ENCODE measurements around the gene CIBAR2.
"Not testable (repeated sequence)": the region's sequence is repeated elsewhere in the genome, so short reads cannot be mapped to it uniquely, and the experiment has no call there.

The CIBAR2 gene

DNA sequence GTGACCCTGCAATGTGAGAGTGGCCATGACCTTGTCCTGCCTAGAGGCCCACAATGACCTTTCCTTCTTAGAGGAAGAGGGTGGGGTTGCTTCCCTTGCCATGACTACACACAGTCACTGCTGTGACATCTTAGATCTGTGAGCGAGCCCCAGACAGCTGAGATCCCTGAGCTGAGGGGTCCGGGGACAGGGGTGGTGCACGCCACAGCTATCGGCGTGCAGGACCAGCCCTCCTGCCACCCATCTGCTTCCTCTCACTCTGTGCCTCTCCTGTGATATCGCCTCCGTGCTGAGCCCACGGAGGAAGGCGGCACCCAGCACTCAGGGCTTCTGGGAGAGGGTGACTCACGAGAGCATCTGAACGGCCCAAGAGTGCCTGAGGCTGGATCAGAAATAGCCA, 49.4 kb downstream of the CIBAR2 start:
- no peak overlapping the region for H3K4me3 ChIP-seq (ENCODE audit: low read length)
- no CpG with 5 or more reads among the region's 11 CpGs for WGBS (ENCODE audit: insufficient coverage, insufficient read length)
- no peaks in the 10 kb centered on the region for H3K27me3 ChIP-seq (ENCODE audit: control insufficient read depth, insufficient read depth, low read length)
- H3K4me1 ChIP-seq (ENCODE audit: control insufficient read depth, insufficient read depth, low read length) = peaks cover 3% of the 10 kb centered on the region; the same call in 1 of the 2 replicates
- H3K9me3 ChIP-seq (ENCODE audit: control insufficient read depth, insufficient read depth, low read length) = no peaks in the 10 kb centered on the region
- no peak overlapping the region for H3K27ac ChIP-seq (ENCODE audit: low read length)
- no peak for DNase-seq (ENCODE audit: low read depth, low spot score)
- no peaks in the 10 kb centered on the region; the same call in 1 of the 2 replicates for H3K36me3 ChIP-seq (ENCODE audit: control insufficient read depth, insufficient read depth, low read length)

DNA sequence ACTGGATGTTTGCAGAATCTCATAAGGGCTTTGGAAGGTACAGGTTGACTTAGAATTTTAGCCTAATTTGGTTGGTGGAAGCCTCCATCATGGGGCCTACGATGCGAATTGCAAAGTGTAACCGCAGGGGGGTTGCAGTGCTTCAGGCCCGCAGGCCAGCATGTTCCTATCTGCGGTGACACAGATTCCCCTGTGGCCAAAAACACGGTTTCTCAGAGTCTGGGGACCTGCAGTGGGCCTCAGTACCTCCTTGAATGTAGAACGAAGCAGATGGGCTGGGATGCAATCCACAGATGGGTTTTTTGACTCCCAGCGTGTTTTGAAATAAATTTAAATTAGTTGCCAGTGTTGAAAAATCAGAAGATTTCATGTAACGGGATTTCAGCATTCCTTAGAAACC, 49.9 kb downstream of the CIBAR2 start:
- H3K27ac ChIP-seq (ENCODE audit: low read length) = no peak overlapping the region
- no peaks in the 10 kb centered on the region for H3K9me3 ChIP-seq (ENCODE audit: control insufficient read depth, insufficient read depth, low read length)
- WGBS (ENCODE audit: insufficient coverage, insufficient read length) = no CpG with 5 or more reads among the region's 9 CpGs
- DNase-seq (ENCODE audit: low read depth, low spot score) = no peak
- H3K36me3 ChIP-seq (ENCODE audit: control insufficient read depth, insufficient read depth, low read length) = no peaks in the 10 kb centered on the region; the same call in 1 of the 2 replicates
- peaks cover 3% of the 10 kb centered on the region; the same call in 1 of the 2 replicates for H3K4me1 ChIP-seq (ENCODE audit: control insufficient read depth, insufficient read depth, low read length)
- H3K27me3 ChIP-seq (ENCODE audit: control insufficient read depth, insufficient read depth, low read length) = no peaks in the 10 kb centered on the region
- H3K4me3 ChIP-seq (ENCODE audit: low read length) = no peak overlapping the region

DNA sequence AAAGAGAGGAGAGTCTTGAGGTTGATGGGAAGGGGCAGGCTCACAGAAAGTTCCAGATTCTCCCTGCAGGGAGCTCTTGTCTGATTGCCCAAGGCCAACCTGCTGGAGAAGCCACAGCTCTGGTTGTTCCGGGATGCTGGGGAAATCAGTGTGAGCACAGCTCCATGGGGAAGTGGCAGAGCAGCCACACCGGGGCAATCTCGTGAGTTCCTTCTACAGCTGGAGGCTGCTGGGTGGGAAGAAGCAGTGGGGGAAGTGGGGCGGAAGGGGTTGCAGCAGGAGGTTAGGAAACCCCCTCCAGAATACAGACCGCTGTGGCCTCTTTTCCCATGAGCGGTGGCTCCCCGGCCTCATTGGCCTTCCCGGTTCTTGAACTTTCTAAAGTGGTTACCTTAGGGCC, 50.7 kb downstream of the CIBAR2 start:
- no CpG with 5 or more reads among the region's 8 CpGs for WGBS (ENCODE audit: insufficient coverage, insufficient read length)
- no peak overlapping the region for H3K4me3 ChIP-seq (ENCODE audit: low read length)
- peaks cover 3% of the 10 kb centered on the region; the same call in 1 of the 2 replicates for H3K4me1 ChIP-seq (ENCODE audit: control insufficient read depth, insufficient read depth, low read length)
- no peaks in the 10 kb centered on the region for H3K9me3 ChIP-seq (ENCODE audit: control insufficient read depth, insufficient read depth, low read length)
- no peak overlapping the region for H3K27ac ChIP-seq (ENCODE audit: low read length)
- no peaks in the 10 kb centered on the region for H3K36me3 ChIP-seq (ENCODE audit: control insufficient read depth, insufficient read depth, low read length)
- no peaks in the 10 kb centered on the region for H3K27me3 ChIP-seq (ENCODE audit: control insufficient read depth, insufficient read depth, low read length)
- no peak for DNase-seq (ENCODE audit: low read depth, low spot score)

DNA sequence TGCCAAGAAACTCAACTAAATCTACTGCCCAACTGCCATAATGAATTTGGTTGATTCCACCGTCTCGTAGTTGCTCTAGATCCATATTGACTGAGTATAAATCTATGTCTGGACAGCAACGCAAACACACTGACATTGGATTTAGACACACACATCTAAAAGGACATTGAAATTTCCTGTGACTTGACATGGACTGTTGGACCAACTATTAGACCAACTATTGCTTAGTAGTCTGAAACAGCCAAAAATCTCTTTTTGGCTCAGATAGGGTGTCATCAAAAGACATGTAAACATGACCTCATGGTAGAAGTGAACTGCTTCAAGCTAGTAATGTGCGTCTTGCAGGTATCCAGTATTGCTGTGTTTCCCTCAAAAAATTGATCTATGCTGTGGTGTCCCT, 53.4 kb downstream of the CIBAR2 start:
- no CpG with 5 or more reads among the region's 4 CpGs for WGBS (ENCODE audit: insufficient coverage, insufficient read length)
- Histone ChIP-seq H3K27ac (ENCODE audit: low read length) (no peak overlapping the region), H3K27me3 (ENCODE audit: control insufficient read depth, insufficient read depth, low read length) (no peaks in the 10 kb centered on the region), H3K4me1 (ENCODE audit: control insufficient read depth, insufficient read depth, low read length) (peaks cover 3% of the 10 kb centered on the region; the same call in 1 of the 2 replicates), H3K4me3 (ENCODE audit: low read length) (no peak overlapping the region), H3K9me3 (ENCODE audit: control insufficient read depth, insufficient read depth, low read length) (no peaks in the 10 kb centered on the region), H3K36me3 (ENCODE audit: control insufficient read depth, insufficient read depth, low read length) (no peaks in the 10 kb centered on the region)
- DNase-seq (ENCODE audit: low read depth, low spot score) = no peak

DNA sequence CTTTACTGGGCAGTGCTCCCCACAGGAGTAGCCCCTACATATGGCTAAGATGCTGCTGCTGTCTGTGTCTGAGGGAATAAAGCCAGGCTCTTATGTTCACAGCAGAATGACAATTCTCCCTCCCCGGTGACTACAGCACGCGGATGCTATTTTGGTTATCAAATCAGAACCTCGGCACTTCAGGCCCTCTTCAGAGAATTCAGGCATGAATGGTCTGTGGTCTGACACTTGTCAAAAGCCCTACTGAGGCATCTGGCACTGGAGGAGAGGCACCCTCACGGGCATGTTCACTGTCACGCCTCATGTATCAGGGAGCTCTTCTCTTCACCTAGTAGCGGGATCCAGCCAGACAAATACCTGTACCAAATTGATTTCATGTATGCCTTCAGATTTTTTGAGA, 54.3 kb downstream of the CIBAR2 start:
- Histone ChIP-seq H3K4me1 (ENCODE audit: control insufficient read depth, insufficient read depth, low read length) (peaks cover 2% of the 10 kb centered on the region; the same call in 1 of the 2 replicates), H3K36me3 (ENCODE audit: control insufficient read depth, insufficient read depth, low read length) (no peaks in the 10 kb centered on the region), H3K4me3 (ENCODE audit: low read length) (no peak overlapping the region), H3K27ac (ENCODE audit: low read length) (no peak overlapping the region), H3K9me3 (ENCODE audit: control insufficient read depth, insufficient read depth, low read length) (no peaks in the 10 kb centered on the region), H3K27me3 (ENCODE audit: control insufficient read depth, insufficient read depth, low read length) (no peaks in the 10 kb centered on the region)
- no CpG with 5 or more reads among the region's 7 CpGs for WGBS (ENCODE audit: insufficient coverage, insufficient read length)
- no peak for DNase-seq (ENCODE audit: low read depth, low spot score)

DNA sequence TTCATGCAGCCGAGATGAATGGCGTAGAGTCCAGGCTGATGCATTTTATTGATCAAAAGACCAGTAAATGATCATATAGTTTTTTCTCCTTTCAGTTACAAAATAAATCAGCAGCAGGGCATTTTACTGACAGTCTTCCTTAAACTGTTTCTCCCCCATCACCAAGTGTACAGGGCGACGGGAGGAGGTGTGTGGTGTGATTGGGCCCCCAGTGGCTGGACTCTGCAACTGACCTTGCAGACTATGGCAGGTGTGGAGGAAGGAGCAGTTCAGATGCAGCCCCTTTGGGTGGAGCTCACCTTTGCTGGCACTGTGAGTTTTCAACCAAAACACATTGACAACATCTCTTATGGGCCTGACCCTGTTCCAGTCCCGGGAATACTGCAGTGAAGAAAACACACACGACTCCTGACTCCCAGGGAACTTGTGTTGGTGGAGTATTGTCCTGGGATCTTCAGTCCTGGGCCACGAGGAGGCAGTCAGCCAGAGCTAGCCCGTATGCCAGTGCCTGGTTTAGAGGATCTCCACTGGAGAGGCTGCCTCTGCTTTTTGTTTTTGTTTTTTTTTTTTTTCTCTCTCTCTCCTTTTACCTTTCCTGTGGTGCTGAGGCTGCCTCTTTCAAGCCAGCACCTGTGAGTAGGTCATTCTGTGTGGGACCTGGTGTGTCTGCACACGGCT, 54.9 kb downstream of the CIBAR2 start:
- Histone ChIP-seq H3K9me3 (ENCODE audit: control insufficient read depth, insufficient read depth, low read length) (no peaks in the 10 kb centered on the region), H3K27me3 (ENCODE audit: control insufficient read depth, insufficient read depth, low read length) (no peaks in the 10 kb centered on the region), H3K4me3 (ENCODE audit: low read length) (no peak overlapping the region), H3K36me3 (ENCODE audit: control insufficient read depth, insufficient read depth, low read length) (no peaks in the 10 kb centered on the region), H3K27ac (ENCODE audit: low read length) (no peak overlapping the region), H3K4me1 (ENCODE audit: control insufficient read depth, insufficient read depth, low read length) (no peaks in the 10 kb centered on the region; the same call in 1 of the 2 replicates)
- DNase-seq (ENCODE audit: low read depth, low spot score) = no peak
- WGBS (ENCODE audit: insufficient coverage, insufficient read length) = no CpG with 5 or more reads among the region's 9 CpGs

DNA sequence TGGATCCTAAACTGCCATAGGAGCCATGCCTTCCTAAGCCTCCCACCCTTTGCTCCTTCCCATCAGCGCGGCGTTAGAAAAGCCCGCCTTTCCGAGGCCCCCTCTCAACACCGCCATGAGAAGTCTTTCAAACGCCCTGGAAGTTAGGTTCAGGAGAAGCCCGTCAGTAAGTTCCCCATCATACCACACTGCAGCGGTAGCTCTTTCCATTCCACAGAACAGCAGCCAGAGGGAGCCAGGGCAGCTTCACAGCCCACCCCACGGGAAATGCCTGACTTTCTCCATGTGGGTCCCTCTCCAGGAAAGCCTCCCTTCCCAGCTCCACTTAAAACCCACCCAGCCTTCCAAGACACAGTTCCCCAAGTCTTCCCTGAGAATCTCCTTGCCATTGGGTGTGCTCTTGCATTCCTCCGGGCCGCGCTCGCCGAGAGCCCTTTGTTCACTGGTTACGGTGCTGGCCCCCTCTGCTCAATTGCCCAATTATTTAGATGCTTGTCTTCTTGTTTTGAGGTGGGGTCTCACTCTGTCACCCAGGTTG, 56.0 kb downstream of the CIBAR2 start:
- H3K4me3 ChIP-seq (ENCODE audit: low read length) = no peak overlapping the region
- no peak for DNase-seq (ENCODE audit: low read depth, low spot score)

DNA sequence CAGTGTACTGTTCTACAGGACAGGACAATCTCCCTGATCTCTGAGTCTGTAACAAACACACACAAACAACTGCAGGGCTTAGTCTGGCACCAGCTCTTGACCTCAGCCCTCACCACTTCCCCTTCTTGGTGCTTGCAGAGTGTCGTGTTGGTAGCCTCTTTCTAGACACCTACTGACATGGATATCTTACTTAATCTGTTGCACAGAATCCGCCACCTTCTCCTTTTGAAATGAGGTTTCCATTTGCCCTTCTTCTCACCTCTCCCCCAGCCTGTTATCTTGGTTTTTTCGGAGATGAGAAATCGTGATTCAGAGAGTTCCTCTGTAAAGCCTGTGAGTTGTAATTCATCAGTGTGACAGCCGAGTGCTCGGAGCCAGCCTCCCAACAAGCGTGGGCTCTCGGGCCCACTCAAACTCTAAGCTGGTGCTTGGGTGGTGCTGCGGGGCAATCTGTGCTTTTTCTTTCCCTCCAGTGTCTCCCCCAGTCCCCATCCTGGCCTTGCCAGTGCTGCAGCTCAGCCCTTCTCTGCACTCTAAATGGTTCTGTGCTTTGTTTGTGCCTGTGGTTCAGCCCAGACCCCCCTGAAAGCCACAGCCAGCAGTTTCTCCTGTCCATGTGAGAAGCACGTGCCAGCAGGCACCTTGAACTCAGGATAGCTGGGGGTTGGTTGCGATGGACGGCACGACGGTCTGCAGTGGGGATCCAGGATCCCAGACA, 56.6 kb downstream of the CIBAR2 start:
- no peak overlapping the region for H3K4me3 ChIP-seq (ENCODE audit: low read length)
- no peaks in the 10 kb centered on the region for H3K9me3 ChIP-seq (ENCODE audit: control insufficient read depth, insufficient read depth, low read length)
- DNase-seq (ENCODE audit: low read depth, low spot score) = no peak
- no peaks in the 10 kb centered on the region for H3K27me3 ChIP-seq (ENCODE audit: control insufficient read depth, insufficient read depth, low read length)
- no CpG with 5 or more reads among the region's 14 CpGs for whole genome bisulfite sequencing (ENCODE audit: insufficient coverage, insufficient read length)
- no peaks in the 10 kb centered on the region; the same call in 1 of the 2 replicates for H3K4me1 ChIP-seq (ENCODE audit: control insufficient read depth, insufficient read depth, low read length)
- H3K27ac ChIP-seq (ENCODE audit: low read length) = no peak overlapping the region
- no peaks in the 10 kb centered on the region for H3K36me3 ChIP-seq (ENCODE audit: control insufficient read depth, insufficient read depth, low read length)

More for the DNA sequence above, 56.0 kb downstream of the CIBAR2 start:
- Histone ChIP-seq H3K27me3 (ENCODE audit: control insufficient read depth, insufficient read depth, low read length) (no peaks in the 10 kb centered on the region), H3K27ac (ENCODE audit: low read length) (no peak overlapping the region), H3K4me1 (ENCODE audit: control insufficient read depth, insufficient read depth, low read length) (no peaks in the 10 kb centered on the region; the same call in 1 of the 2 replicates), H3K36me3 (ENCODE audit: control insufficient read depth, insufficient read depth, low read length) (no peaks in the 10 kb centered on the region), H3K9me3 (ENCODE audit: control insufficient read depth, insufficient read depth, low read length) (no peaks in the 10 kb centered on the region)
- WGBS (ENCODE audit: insufficient coverage, insufficient read length) = no CpG with 5 or more reads among the region's 16 CpGs

DNA sequence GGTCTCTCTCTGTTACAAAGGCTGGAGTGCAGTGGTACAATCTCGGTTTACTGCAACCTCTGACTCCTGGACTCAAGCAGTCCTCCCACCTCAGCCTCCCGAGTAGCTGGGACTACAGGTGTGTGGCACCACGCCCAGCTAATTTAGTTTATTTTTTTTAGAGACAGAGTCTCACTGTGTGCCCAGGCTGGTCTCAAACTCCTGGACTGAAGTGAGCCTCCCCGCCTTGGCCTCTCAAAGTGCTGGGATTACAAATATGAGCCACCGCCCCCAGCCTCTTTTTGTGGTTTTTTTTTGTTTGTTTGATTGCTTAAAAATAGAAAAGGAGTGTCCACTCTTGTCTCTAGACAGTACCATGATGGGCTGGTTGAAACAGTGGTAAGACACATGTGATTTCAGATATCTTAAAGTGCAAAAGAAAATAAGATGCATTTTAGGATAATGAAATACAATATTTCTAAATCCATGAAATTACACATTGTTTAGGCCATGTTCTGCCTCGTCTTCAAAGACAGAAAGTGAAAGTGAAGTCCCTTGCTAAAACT, 57.3 kb downstream of the CIBAR2 start:
- Histone ChIP-seq H3K36me3 (ENCODE audit: control insufficient read depth, insufficient read depth, low read length) (no peaks in the 10 kb centered on the region), H3K4me3 (ENCODE audit: low read length) (no peak overlapping the region), H3K27me3 (ENCODE audit: control insufficient read depth, insufficient read depth, low read length) (no peaks in the 10 kb centered on the region), H3K27ac (ENCODE audit: low read length) (no peak overlapping the region), H3K4me1 (ENCODE audit: control insufficient read depth, insufficient read depth, low read length) (no peaks in the 10 kb centered on the region; the same call in 1 of the 2 replicates), H3K9me3 (ENCODE audit: control insufficient read depth, insufficient read depth, low read length) (no peaks in the 10 kb centered on the region)
- no peak for DNase-seq (ENCODE audit: low read depth, low spot score)
- WGBS (ENCODE audit: insufficient coverage, insufficient read length) = no CpG with 5 or more reads among the region's 6 CpGs

DNA sequence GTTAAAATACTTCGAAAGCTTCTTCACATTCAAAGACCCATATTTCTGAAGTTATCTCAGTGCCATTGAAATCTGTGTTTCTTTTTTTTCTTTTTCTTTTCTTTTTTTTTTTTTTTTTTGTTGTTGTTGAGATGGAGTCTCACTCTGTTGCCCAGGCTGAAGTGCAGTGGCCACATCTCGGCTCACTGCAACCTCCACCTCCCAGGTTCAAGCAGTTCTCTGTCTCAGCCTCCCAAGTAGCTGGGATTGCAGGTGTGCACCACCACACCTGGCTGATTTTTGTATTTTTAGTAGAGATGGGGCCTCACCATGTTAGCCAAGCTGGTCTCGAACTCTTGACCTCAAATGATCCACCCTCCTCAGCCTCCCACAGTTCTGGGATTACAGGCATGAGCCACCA, 58.0 kb downstream of the CIBAR2 start:
- not testable (repeated sequence) for H3K27me3 ChIP-seq (ENCODE audit: control insufficient read depth, insufficient read depth, low read length); H3K4me3 ChIP-seq (ENCODE audit: low read length); H3K4me1 ChIP-seq (ENCODE audit: control insufficient read depth, insufficient read depth, low read length); H3K9me3 ChIP-seq (ENCODE audit: control insufficient read depth, insufficient read depth, low read length); DNase-seq (ENCODE audit: low read depth, low spot score); H3K27ac ChIP-seq (ENCODE audit: low read length); H3K36me3 ChIP-seq (ENCODE audit: control insufficient read depth, insufficient read depth, low read length)
- WGBS (ENCODE audit: insufficient coverage, insufficient read length) = no CpG with 5 or more reads among the region's 3 CpGs

Data from iPS DF 6.9 (cell line).